ENCODE measurements around the gene SDHC.

SDHC gene

DNA sequence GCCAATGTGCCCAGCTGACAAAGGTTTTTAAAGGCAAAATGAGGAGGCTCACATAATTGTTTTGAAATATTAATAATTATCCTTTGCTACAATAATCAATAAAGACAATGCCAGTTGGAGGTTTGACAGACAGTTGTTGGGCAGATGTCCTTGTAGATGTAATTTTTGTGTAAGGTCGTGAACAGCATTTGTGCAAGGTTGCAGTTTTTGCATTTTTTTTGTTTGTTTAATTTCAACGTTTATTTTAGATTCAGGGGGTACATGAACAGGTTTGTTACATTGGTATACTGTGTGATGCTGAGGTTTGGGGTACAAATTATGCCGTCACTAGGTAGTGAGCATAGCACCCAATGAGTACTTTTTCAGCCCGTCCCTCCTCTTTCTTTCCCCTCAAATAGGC lies 13.7 kb upstream of the SDHC start:
- Histone ChIP-seq H3K36me3 (ENCODE audit: low read length) (no peaks in the 10 kb centered on the region), H2AFZ (ENCODE audit: low read depth, low read length, severe bottlenecking) (no peak overlapping the region), H3K9ac (ENCODE audit: low read length) (no peak overlapping the region), H3K79me2 (ENCODE audit: insufficient read depth, low read length) (no peaks in the 10 kb centered on the region), H3K27me3 (ENCODE audit: low read length) (no peaks in the 10 kb centered on the region), H3F3A (ENCODE audit: insufficient read depth) (no peaks in the 10 kb centered on the region), H3K9me3 (ENCODE audit: insufficient read depth, low read length) (no peaks in the 10 kb centered on the region), H3K4me3 (ENCODE audit: insufficient read depth, low read length, poor library complexity, severe bottlenecking) (no peak overlapping the region), H3K9me2 (replicated peaks; ENCODE audit: insufficient read depth, low read length) (no peaks in the 10 kb centered on the region), H4K20me1 (ENCODE audit: low read depth, low read length) (no peaks in the 10 kb centered on the region), H3K27ac (ENCODE audit: low read depth, low read length) (no peak overlapping the region), H3K4me2 (ENCODE audit: low read depth, low read length, poor library complexity, severe bottlenecking) (no peak overlapping the region)
- TF ChIP-seq, protein P1, sequence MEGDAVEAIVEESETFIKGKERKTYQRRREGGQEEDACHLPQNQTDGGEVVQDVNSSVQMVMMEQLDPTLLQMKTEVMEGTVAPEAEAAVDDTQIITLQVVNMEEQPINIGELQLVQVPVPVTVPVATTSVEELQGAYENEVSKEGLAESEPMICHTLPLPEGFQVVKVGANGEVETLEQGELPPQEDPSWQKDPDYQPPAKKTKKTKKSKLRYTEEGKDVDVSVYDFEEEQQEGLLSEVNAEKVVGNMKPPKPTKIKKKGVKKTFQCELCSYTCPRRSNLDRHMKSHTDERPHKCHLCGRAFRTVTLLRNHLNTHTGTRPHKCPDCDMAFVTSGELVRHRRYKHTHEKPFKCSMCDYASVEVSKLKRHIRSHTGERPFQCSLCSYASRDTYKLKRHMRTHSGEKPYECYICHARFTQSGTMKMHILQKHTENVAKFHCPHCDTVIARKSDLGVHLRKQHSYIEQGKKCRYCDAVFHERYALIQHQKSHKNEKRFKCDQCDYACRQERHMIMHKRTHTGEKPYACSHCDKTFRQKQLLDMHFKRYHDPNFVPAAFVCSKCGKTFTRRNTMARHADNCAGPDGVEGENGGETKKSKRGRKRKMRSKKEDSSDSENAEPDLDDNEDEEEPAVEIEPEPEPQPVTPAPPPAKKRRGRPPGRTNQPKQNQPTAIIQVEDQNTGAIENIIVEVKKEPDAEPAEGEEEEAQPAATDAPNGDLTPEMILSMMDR (IDR thresholded peaks at IDR 0.05; ENCODE audit: insufficient read depth, low read length, poor library complexity, severe bottlenecking): no peak
- TF ChIP-seq EZH2phosphoT487 (conservative IDR thresholded peaks at IDR 0.05; ENCODE audit: low read length): no peak

DNA sequence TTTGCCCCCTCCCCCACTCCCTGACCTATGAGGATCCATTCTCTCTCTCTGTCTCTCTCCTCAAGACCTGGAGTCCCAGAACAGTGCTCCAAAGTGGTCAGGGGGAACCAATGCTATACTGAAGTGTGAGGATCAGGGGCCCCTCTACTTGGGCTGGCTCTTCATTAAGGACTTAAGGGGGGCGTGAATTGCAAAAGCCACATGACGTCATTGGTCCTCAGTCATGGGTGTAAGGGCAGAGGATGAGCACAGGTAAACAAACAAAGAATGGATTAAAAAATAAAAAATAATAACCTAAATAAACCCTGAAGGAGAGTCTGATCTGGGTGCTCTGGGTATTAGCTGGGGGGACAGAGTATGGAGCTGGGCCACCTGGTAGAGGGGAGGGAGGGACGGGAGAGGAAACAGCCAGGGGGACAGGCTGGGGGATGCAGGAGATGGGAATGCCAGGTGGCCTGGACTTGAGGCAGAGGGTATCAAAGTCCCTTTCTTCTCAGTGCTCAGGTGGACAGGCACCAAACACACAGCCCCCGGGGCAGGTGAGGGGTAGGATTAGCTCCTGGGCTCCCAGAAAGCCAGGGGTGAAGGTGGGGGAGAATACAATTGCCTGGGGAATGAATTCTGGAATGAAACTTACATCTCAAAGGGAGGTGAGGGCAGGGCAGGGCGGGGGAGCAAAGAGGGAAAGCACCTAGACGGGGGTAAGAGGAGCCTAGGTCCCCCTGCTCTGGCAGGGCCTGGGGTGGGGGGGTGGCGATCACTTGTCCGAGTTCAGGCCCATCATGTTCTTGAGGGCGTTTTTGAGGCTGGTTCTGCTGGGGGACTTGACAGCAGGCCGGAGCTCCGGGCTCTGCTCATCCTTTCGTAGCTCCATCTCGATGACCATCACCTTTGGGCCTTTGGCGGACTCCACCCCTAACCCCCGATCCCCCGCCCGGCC lies 9.0 kb upstream of the SDHC start:
- Histone ChIP-seq H2AFZ (ENCODE audit: low read depth, low read length, severe bottlenecking) (peak overlapping the region; percentile 88), H3K27ac (ENCODE audit: low read depth, low read length) (no peak overlapping the region), H3K9me3 (ENCODE audit: insufficient read depth, low read length) (no peaks in the 10 kb centered on the region), H3K79me2 (ENCODE audit: insufficient read depth, low read length) (no peaks in the 10 kb centered on the region), H3K9ac (ENCODE audit: low read length) (peak overlapping the region; percentile 58), H3K4me3 (ENCODE audit: insufficient read depth, low read length, poor library complexity, severe bottlenecking) (peak overlapping the region; percentile 76), H3K27me3 (ENCODE audit: low read length) (no peaks in the 10 kb centered on the region), H4K20me1 (ENCODE audit: low read depth, low read length) (no peaks in the 10 kb centered on the region), H3K36me3 (ENCODE audit: low read length) (no peaks in the 10 kb centered on the region), H3K9me2 (replicated peaks; ENCODE audit: insufficient read depth, low read length) (no peaks in the 10 kb centered on the region), H3K4me2 (ENCODE audit: low read depth, low read length, poor library complexity, severe bottlenecking) (peak overlapping the region; percentile 94), H3F3A (ENCODE audit: insufficient read depth) (peaks cover 11% of the 10 kb centered on the region; the same call in 1 of the 2 replicates)
- no peak for TF ChIP-seq EZH2phosphoT487 (conservative IDR thresholded peaks at IDR 0.05; ENCODE audit: low read length)
- TF ChIP-seq, protein P1 (IDR thresholded peaks at IDR 0.05; ENCODE audit: insufficient read depth, low read length, poor library complexity, severe bottlenecking): no peak

DNA sequence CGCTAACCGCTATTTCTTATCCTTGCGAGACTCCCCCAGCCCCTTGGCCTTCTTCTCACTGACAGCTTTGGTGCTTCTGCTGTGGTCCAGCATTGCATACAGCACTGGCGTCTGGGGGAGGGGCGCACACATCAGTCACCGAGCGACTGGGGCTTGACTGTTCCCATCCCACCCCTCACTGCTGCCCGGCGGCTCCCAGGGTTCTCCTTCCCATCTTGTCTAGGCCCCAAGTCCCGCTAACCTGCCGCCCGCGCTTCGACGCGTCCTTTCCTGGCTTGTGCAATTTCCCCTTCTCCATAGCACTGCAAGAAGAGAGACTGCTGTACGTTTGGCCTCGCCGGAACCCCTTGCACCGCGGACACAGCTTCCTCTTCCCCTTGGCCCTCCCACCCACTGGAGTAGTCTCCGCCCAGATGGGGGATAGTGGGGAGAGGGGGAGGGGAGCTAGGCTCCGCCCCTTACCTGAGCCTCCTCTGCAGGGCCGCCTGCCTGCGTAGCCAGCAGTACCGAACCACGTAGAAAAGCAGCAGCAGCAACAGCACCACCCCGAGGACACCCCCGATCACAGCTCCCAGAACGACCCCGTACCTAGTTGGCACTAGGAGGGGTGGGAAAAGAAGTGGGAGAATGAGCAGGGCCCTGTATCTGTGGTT lies 8.2 kb upstream of the SDHC start:
- H3K27ac ChIP-seq (ENCODE audit: low read depth, low read length): no peak overlapping the region
- H3K9me2 ChIP-seq (replicated peaks; ENCODE audit: insufficient read depth, low read length): no peaks in the 10 kb centered on the region
- no peak for TF ChIP-seq EZH2phosphoT487 (conservative IDR thresholded peaks at IDR 0.05; ENCODE audit: low read length)
- TF ChIP-seq, protein P1 (IDR thresholded peaks at IDR 0.05; ENCODE audit: insufficient read depth, low read length, poor library complexity, severe bottlenecking): peak; percentile 39
- H3K4me2 ChIP-seq (ENCODE audit: low read depth, low read length, poor library complexity, severe bottlenecking): peak overlapping the region; percentile 94
- H3K9me3 ChIP-seq (ENCODE audit: insufficient read depth, low read length): no peaks in the 10 kb centered on the region
- peak overlapping the region; percentile 76 for H3K4me3 ChIP-seq (ENCODE audit: insufficient read depth, low read length, poor library complexity, severe bottlenecking)
- no peaks in the 10 kb centered on the region for H3K79me2 ChIP-seq (ENCODE audit: insufficient read depth, low read length)
- H2AFZ ChIP-seq (ENCODE audit: low read depth, low read length, severe bottlenecking): peak overlapping the region; percentile 88
- peaks cover 11% of the 10 kb centered on the region; the same call in 1 of the 2 replicates for H3F3A ChIP-seq (ENCODE audit: insufficient read depth)
- no peaks in the 10 kb centered on the region for H3K36me3 ChIP-seq (ENCODE audit: low read length)
- H3K9ac ChIP-seq (ENCODE audit: low read length): peak overlapping the region; percentile 58
- no peaks in the 10 kb centered on the region for H3K27me3 ChIP-seq (ENCODE audit: low read length)
- no peaks in the 10 kb centered on the region for H4K20me1 ChIP-seq (ENCODE audit: low read depth, low read length)

All from SU-DHL-6 (cell line).